HG03439 (cell line): Measurements from ENCODE around the gene SLC25A10.
"Not testable (repeated sequence)": the region's sequence is repeated elsewhere in the genome, so short reads cannot be mapped to it uniquely, and the experiment has no call there.

Source experiments
- ATAC-seq: cut with Tn5 transposase; IDR thresholded peaks from one replicate; pipeline ENCODE4 v1.9.1; 2021; ENCODE audit warnings: mild to moderate bottlenecking, moderate library complexity; ENCODE audit not compliant: unreplicated experiment

The SLC25A10 gene

GRCh38 chr17:81719410-81720266 is 7.6 kb downstream of the SLC25A10 start:
- ATAC-seq, result no peak

GRCh38 chr17:81720267-81721071 is 8.4 kb downstream of the SLC25A10 start:
- no peak for ATAC-seq

GRCh38 chr17:81722184-81723120 is 10.4 kb downstream of the SLC25A10 start:
- ATAC-seq, result no peak

- no peak for ATAC-seq
Measured at GRCh38 chr17:81723651-81724209, 11.6 kb downstream of the SLC25A10 start.

- no peak for ATAC-seq
Measured at GRCh38 chr17:81725439-81725838, 13.4 kb downstream of the SLC25A10 start.

- no peak for ATAC-seq
Measured at GRCh38 chr17:81726004-81726403, 13.9 kb downstream of the SLC25A10 start.

- no peak for ATAC-seq
Measured at GRCh38 chr17:81727324-81728031, 15.4 kb downstream of the SLC25A10 start.

GRCh38 chr17:81733507-81734404 is 21.7 kb downstream of the SLC25A10 start:
- no peak for ATAC-seq

GRCh38 chr17:81734405-81735263 is 22.6 kb downstream of the SLC25A10 start:
- ATAC-seq, result no peak

GRCh38 chr17:81735264-81736102 is 23.4 kb downstream of the SLC25A10 start:
- ATAC-seq, result no peak

GRCh38 chr17:81737947-81738800 is 26.1 kb downstream of the SLC25A10 start:
- no peak for ATAC-seq

GRCh38 chr17:81738801-81739393 is 26.8 kb downstream of the SLC25A10 start:
- ATAC-seq, result no peak

- not testable (repeated sequence) for ATAC-seq
Measured at GRCh38 chr17:81739593-81739992, 27.5 kb downstream of the SLC25A10 start.

GRCh38 chr17:81740395-81740961 is 28.4 kb downstream of the SLC25A10 start:
- no peak for ATAC-seq

GRCh38 chr17:81741049-81741593 is 29.0 kb downstream of the SLC25A10 start:
- ATAC-seq, result no peak
